HG02970 (cell line): ENCODE data around the gene RABGAP1.
"Not testable (repeated sequence)": the region's sequence is repeated elsewhere in the genome, so short reads cannot be mapped to it uniquely, and the experiment has no call there.

Experiments
- ATAC-seq: cut with Tn5 transposase; IDR thresholded peaks from one replicate; pipeline ENCODE4 v1.9.1; 2021; ENCODE audit warnings: mild to moderate bottlenecking, moderate library complexity, moderate number of reproducible peaks; ENCODE audit not compliant: unreplicated experiment, low FRiP score

RABGAP1 gene

DNA sequence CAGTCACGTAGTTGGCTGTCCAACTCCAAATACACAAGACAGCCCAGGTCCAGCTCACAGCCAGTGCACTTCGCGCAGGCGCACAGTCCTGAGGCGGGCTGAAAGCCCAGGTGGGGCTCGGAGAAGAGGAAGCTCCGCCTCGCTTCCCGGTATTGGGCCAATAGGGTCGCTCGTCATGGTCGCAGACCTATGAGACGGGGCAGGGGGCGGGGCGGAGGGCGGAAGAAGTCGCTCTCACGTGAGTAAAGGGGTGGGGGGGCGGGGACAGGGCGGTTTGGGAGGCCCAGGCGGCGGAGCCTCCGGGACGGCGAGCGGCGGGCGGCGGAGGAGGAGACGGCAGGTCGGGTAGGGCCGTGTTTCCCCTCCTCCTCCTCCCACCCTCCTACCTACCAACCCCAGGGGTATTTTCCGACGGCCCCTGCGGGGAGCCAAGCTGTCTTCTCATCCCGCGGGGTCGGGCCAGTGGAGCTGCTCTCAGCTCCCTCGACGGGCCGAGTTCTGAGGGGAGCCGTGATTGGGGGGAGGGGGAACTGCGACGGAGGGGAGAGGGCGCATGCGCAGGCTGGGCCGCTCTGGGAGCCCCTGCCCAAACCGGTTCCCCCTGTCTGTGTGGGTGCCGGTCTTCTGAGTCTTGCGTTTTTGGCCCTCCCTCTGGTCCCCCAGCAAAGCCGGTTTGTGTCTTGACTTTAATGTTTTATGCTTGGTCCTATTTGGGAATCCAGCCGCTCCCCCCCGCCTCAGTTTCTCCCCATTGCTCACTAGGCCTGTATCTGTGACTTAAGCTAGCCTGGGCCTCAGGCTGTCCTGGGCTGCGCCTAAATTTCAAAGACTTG lies at the start of gene RABGAP1:
Gene RABGAP1 (plus strand): TSS at position 272 of the 833 bp plus-strand sequence. CDS start 16,040 bp downstream, outside the sequence.
- ATAC-seq = peak; percentile 98

- no peak for ATAC-seq
Measured at GRCh38 chr9:122897969-122898368, 42.9 kb upstream of the RABGAP1 start.

- ATAC-seq = no peak
Measured at GRCh38 chr9:122900791-122901190, 40.0 kb upstream of the RABGAP1 start.

DNA sequence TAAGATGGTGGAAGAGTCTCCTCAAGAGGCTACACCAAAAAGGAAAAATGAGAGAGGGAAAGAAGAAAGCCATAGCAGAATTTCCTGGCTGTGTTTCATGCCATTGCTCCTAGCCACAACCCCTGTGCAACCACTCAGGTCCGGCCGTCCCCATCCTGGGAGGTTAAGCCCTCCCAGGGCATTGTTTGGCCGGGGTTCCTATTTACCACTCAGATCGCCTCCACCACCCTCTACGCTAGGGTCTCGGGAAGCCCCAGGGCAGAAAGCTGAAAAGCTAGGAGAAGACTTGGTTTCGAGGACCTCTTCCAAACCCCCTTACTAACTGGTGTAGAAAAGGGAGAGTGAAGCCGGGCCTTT lies 36.4 kb upstream of the RABGAP1 start:
- peak; percentile 13 for ATAC-seq

DNA sequence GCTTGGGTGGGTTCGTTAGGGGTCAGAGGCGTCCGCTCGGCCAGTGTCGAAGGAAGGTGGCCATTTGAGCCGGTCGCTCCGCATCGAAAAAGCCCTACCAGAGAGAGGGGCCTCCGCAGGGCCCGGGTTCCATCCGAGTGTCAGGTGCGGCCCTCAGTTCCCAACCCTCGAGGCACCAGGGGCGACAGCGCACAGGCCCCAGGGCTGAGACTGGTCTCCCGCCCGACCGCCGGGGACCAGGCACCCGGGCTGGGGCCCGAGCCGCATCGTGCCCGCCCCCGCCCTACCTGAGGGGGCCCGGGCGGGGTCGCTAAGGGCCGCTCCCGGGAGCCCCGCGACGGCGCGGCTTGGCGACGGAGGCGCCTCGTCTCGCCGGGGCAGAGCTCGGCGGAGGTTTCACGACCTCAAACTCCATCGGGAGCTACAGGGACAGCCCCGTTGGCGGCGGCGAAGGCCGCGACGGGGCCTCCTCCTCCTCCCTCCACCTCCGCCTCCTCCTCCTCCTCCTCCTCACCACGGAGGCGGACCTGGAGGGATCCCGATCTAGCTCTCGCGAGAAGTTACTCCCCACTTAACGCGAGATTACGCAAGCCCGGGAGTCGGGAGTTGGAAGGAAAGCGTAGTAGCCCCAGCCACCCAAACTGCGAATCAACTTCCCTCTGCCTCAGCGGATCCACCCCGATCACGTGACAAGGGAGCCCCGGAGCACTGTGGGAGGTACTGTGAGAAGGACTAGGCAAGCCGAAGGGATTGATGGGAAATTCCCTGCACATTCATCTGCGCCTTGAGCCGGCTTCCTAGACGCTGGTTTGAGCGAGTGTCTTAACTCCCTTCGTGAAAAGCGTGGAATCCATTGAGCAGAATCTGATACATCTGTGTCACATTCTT lies 35.8 kb upstream of the RABGAP1 start, which contains the start of gene RC3H2:
Gene RC3H2 (minus strand): TSS at position 537 of the 888 bp plus-strand sequence. CDS start 7,850 bp downstream, outside the sequence.
- peak; percentile 91 for ATAC-seq

DNA sequence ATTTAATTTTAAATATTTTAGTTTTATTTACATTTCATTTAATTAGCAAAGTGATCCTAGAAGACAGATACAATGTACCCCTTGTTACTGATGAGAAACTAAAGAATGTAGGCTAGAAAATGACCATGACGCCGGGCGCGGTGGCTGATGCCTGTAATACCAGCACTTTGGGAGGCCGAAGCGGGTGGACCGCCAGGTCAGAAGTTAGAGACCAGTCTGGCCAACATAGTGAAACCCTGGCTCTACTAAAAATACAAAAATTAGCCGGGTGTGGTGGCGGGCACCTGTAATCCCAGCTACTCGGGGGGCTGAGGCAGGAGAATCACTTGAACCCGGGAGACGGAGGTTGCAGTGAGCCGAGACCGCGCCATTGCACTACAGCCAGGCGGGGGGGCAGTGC lies 34.7 kb upstream of the RABGAP1 start:
- ATAC-seq = not testable (repeated sequence)

- no peak for ATAC-seq
Measured at GRCh38 chr9:122912671-122912963, 28.2 kb upstream of the RABGAP1 start.

- ATAC-seq = peak; percentile 92
Measured at GRCh38 chr9:122912964-122913673, 27.7 kb upstream of the RABGAP1 start, which contains the start of gene ZBTB6. ZBTB6 (minus strand) TSS chr9:122913323; CDS start chr9:122912072, 1,251 bp downstream.

GRCh38 chr9:122918310-122918709 lies 22.5 kb upstream of the RABGAP1 start:
- ATAC-seq = no peak

GRCh38 chr9:122922713-122923112 lies 18.1 kb upstream of the RABGAP1 start:
- ATAC-seq = no peak

GRCh38 chr9:122923947-122924346 lies 16.9 kb upstream of the RABGAP1 start:
- no peak for ATAC-seq

- no peak for ATAC-seq
Measured at GRCh38 chr9:122929796-122930354, 10.9 kb upstream of the RABGAP1 start.

DNA sequence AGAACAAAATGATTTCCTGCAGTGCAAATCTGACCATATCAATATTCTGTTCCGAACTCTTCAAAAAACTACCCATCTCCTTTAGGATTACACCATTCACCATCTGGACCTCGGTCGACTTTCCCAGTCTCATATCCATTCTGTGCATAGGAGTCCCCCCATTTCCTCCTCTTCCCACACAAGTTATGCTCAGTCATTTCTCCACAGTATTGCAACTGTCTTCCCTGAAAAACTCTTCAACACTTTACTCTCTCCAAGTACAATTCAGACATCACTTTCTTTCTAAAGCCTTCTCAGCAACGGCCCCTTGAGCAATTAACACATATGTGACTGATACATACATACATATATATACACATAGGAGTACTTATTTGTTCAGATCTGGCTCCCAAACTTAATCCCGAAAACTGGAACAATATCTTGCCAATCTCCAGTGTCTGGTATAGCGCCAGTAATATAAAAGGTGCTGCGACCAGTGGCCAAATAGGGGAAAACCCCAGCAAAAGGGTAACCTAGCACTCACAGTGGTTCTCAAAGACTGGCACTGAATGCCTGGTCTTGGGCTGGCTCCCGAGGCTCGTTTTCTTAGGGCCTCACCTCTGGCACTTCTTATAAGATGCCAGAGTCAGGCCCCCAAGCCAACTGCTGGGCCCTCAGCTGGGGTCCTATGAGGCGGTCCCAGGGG lies 10.1 kb upstream of the RABGAP1 start:
- ATAC-seq = no peak

GRCh38 chr9:122931226-122932121 lies 9.3 kb upstream of the RABGAP1 start, which contains the start of gene ZBTB26:
ZBTB26 (minus strand) TSS chr9:122931512; CDS start chr9:122919934, 11,578 bp downstream.
- peak; percentile 92 for ATAC-seq

DNA sequence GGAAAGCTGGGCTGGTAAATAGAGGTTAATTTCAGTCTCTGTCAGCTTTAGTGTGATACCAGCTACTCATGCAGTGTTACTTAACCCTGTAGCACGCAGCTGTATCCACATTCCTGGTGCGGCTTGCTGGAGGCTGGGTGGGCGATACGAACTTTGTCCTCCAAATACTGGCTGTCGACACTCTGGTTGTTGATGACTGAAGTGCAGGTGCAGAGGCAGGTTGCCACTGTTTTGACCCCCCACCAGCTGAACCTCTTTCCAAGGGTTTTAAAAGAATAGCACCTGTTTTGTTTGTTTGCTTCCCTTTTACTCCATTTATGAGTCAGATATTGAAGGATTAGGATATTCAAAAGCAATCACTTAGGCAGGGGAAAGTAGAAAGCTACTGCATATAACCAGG lies 4.4 kb upstream of the RABGAP1 start:
- no peak for ATAC-seq

- no peak for ATAC-seq
Measured at GRCh38 chr9:122936883-122937282, 3.9 kb upstream of the RABGAP1 start.

GRCh38 chr9:122939601-122940000 lies 1.2 kb upstream of the RABGAP1 start:
- ATAC-seq = no peak

- ATAC-seq = no peak
Measured at GRCh38 chr9:122940454-122940748, 419 bp upstream of the RABGAP1 start.
